ENCODE results near the gene GRIN2A. TPM values are rescaled to one million over a fixed set of nuclear protein-coding genes. Genes with fewer than 3 reads are reported as not detected.

The GRIN2A gene
- total and polyA plus RNA-seq, 12 donors = 0.07 to 1.2 (median 0.32) TPM; not detected in 2

DNA sequence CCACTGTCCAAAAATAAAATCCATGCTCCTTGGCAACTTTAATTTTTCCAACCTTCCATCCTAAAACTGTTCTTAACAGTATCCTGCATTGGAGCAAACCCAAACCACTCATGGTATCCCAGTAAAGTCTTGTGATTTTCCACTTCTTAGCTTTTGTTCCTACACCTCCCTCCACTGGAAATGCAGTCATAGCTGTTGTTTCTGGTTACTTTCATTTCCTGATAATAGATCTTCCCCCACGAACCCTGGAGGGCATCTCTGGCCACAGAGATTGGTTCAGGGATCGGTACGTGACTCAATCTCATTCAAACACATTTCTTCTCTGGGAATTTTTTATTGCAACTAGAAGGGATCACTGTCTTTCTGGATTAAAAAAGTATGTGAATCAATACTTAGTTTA lies 276.0 kb downstream of the GRIN2A start:
- no peak for TF ChIP-seq POLR2A (IDR thresholded peaks at IDR 0.05)
- TF ChIP-seq, protein P1, sequence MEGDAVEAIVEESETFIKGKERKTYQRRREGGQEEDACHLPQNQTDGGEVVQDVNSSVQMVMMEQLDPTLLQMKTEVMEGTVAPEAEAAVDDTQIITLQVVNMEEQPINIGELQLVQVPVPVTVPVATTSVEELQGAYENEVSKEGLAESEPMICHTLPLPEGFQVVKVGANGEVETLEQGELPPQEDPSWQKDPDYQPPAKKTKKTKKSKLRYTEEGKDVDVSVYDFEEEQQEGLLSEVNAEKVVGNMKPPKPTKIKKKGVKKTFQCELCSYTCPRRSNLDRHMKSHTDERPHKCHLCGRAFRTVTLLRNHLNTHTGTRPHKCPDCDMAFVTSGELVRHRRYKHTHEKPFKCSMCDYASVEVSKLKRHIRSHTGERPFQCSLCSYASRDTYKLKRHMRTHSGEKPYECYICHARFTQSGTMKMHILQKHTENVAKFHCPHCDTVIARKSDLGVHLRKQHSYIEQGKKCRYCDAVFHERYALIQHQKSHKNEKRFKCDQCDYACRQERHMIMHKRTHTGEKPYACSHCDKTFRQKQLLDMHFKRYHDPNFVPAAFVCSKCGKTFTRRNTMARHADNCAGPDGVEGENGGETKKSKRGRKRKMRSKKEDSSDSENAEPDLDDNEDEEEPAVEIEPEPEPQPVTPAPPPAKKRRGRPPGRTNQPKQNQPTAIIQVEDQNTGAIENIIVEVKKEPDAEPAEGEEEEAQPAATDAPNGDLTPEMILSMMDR (IDR thresholded peaks at IDR 0.05) = no peak
- intact Hi-C loops (cut with DNase I) = no loop called here
- WGBS, 4 donors = 52 to 71% (median 66%) methylated on average over 3 of the region's 3 CpGs

DNA sequence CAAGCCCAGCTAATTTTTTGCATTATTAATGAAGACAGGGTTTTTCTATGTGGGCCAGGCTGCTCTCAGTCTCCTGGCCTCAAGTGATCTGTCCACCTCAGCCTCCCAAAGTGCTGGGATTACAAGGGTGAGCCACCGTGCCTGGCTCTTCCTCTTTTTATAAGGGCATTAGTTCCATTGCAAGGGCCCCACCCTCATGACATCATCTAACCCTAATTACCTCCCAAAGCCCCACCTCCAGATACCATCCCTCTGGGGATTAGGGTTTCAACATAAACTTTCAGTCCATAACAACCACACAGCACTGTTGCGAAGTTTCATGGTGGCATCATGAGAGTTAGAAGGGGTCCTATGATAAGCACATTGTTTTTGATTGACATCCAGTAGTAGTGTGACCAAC lies 277.7 kb downstream of the GRIN2A start:
- no peaks in the 10 kb centered on the region for H3K4me1 ChIP-seq (replicated peaks in 1 of 2)
- no peaks in the 10 kb centered on the region for H3K27me3 ChIP-seq
- H3K9me3 ChIP-seq (replicated peaks in 1 of 3) = no peaks in the 10 kb centered on the region
- no peak overlapping the region for H3K27ac ChIP-seq
- TF ChIP-seq POLR2A (IDR thresholded peaks at IDR 0.05) = no peak
- TF ChIP-seq, protein P1 (IDR thresholded peaks at IDR 0.05) = no peak
- 76 to 87% (median 83%) methylated on average over 2 of the region's 2 CpGs for WGBS, 4 donors
- H3K36me3 ChIP-seq (replicated peaks in 1 of 2) = no peaks in the 10 kb centered on the region
- DNase-seq = no peak
- no peak overlapping the region for H3K4me3 ChIP-seq
- intact Hi-C loops (cut with DNase I) = no loop called here

More for the DNA sequence above, 276.0 kb downstream of the GRIN2A start:
- Histone ChIP-seq H3K36me3 (replicated peaks in 1 of 2) (no peaks in the 10 kb centered on the region), H3K27me3 (no peaks in the 10 kb centered on the region), H3K4me1 (replicated peaks in 1 of 2) (no peaks in the 10 kb centered on the region), H3K27ac (no peak overlapping the region), H3K9me3 (replicated peaks in 1 of 3) (no peaks in the 10 kb centered on the region), H3K4me3 (no peak overlapping the region)
- no peak for DNase-seq

DNA sequence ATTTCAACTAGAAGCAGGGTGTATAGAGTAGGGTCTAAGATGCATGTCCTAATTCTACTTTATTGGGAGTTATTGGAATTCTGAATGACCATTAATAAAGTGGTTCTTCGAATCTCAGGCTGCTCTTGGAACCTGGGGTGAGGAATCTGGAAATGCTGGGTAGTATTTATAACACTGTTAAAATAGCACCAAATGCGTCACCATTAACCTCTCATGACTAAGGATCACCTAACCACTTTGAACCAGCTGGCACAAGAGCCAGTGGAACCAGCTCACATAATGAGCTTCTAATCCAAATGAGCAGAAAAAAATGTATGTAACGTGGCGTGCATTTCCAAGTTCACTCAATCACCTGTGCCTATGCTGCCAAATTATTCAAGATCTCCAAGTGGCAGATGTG lies 281.7 kb downstream of the GRIN2A start:
- H3K4me3 ChIP-seq = no peak overlapping the region
- no peaks in the 10 kb centered on the region for H3K27me3 ChIP-seq
- no peak overlapping the region for H3K27ac ChIP-seq
- H3K9me3 ChIP-seq (replicated peaks in 1 of 3) = no peaks in the 10 kb centered on the region
- no peaks in the 10 kb centered on the region for H3K36me3 ChIP-seq (replicated peaks in 1 of 2)
- no peak for DNase-seq
- no peak for TF ChIP-seq POLR2A (IDR thresholded peaks at IDR 0.05)
- TF ChIP-seq, protein P1 (IDR thresholded peaks at IDR 0.05) = no peak
- 53 to 82% (median 71%) methylated on average over 4 of the region's 4 CpGs for WGBS, 4 donors
- intact Hi-C loops (cut with DNase I) = no loop called here
- H3K4me1 ChIP-seq (replicated peaks in 1 of 2) = no peaks in the 10 kb centered on the region

DNA sequence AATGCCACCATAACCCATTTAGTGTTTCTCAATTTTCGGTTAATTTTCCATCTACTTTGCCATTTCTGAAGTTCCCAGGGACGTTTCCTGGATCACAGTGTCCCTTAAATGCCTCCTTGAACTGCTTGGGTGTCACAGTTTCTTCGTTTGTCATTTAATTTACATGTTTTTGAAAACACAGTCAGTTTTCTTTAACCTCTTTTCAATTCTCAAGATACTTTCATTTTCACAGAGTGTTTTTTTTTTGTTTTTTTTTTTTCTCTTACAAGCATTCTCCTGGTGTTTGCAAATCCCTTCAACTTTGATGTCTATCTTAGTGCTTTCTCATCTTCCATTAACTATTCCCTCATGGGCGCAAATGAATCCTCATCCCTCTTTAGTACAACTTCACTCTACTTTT lies 283.7 kb downstream of the GRIN2A start:
- WGBS, 4 donors = 40 to 68% (median 60%) methylated on average over 4 of the region's 4 CpGs
- no peaks in the 10 kb centered on the region for H3K9me3 ChIP-seq (replicated peaks in 1 of 3)
- TF ChIP-seq, protein P1 (IDR thresholded peaks at IDR 0.05) = no peak
- no peak for TF ChIP-seq POLR2A (IDR thresholded peaks at IDR 0.05)
- intact Hi-C loops (cut with DNase I) = no loop called here
- no peak overlapping the region for H3K4me3 ChIP-seq
- no peaks in the 10 kb centered on the region for H3K4me1 ChIP-seq (replicated peaks in 1 of 2)
- no peaks in the 10 kb centered on the region for H3K36me3 ChIP-seq (replicated peaks in 1 of 2)
- no peak overlapping the region for H3K27ac ChIP-seq
- DNase-seq = no peak
- H3K27me3 ChIP-seq = no peaks in the 10 kb centered on the region

All from adrenal gland (tissue), 12 donors.